GM12873 (cell line): ENCODE data around the gene ONECUT2.

Experiments used
- CTCF ChIP-seq: IDR thresholded peaks from 2 replicates; pipeline ENCODE4 v1.5.1; 2012; ENCODE audit warnings: low read depth, mild to moderate bottlenecking, moderate library complexity, low read length, control low read depth; ENCODE audit not compliant: insufficient read depth; ENCODE audit errors: missing control alignments

The ONECUT2 gene

GRCh38 chr18:57529151-57529550 is 94.0 kb downstream of the ONECUT2 start:
- no peak for TF ChIP-seq CTCF

- TF ChIP-seq CTCF = no peak
Observed at GRCh38 chr18:57533006-57533867, 98.1 kb downstream of the ONECUT2 start.

GRCh38 chr18:57533868-57534510 is 98.8 kb downstream of the ONECUT2 start:
- no peak for TF ChIP-seq CTCF

GRCh38 chr18:57534511-57534909 is 99.3 kb downstream of the ONECUT2 start:
- TF ChIP-seq CTCF = no peak

- TF ChIP-seq CTCF = no peak
Observed at GRCh38 chr18:57538614-57539013, 103.4 kb downstream of the ONECUT2 start.

GRCh38 chr18:57539702-57540101 is 104.5 kb downstream of the ONECUT2 start:
- no peak for TF ChIP-seq CTCF
